Activated CD4-positive, CD25-positive, alpha-beta regulatory T cell treated with anti-CD3 and anti-CD28 coated beads, Interleukin-2, amount 50 U/mL, for 16 hours (primary cell): ENCODE results near the gene TMEM151A.

Experiments
- DNase-seq: peaks from one replicate; pipeline ENCODE4 v3.0.0-alpha.2; 2020; ENCODE audit warnings: low read depth, low spot score

The TMEM151A gene

DNA sequence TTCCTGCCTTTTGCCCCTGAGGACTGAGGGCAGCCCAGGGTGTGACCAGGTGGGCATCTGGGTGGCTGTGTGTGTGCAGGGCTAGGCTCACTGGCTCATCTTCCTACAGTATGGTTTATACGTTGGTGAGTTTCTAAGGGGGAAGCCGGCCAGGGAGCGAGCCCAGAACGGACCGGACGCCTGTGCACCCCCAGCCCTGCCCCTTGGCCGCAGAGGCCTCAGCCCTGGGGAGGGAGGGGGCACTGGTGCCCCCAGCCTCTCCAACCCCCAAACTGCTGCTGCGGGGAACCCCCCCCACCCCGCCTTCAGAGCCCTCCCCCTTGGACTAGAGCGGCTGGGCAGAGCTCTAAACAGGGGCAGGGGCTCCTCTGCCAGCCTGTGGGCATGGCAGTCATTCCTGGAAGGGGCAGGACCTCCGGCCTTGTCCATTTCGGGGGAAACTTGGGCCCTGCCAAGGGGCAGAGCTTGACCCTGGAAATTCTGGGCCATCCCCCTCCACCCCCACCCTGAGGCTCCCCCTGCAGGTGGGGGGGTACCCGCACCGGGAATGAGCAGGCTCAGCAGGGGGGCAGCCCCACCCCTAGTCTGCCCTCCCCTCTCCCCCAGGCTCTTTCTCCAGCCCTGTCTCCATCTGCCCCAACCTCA, 8.1 kb upstream of the TMEM151A start:
- no peak for DNase-seq

- no peak for DNase-seq
Observed at GRCh38 chr11:66284526-66285078, 7.1 kb upstream of the TMEM151A start.

GRCh38 chr11:66285250-66285947, 6.3 kb upstream of the TMEM151A start:
- no peak for DNase-seq

DNA sequence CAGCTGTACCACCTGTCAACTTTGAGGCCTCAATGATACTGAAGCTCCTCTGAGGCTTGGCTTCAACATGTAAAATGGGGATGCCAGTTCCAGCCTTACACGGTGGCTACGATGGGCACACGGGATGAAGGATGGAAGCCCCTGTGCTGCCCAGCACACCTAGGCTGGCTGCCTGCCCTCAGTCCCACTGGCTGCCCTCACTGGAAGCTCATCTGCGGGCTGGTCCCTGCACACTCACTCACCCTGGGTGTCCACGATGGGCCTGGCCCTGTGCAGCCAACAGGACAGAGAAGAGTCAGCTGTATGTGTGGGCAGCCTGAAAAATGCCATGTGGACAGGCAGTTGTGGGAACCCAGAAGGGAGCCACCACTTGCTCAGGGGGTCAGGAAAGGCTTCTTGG, 5.0 kb upstream of the TMEM151A start:
- no peak for DNase-seq

DNA sequence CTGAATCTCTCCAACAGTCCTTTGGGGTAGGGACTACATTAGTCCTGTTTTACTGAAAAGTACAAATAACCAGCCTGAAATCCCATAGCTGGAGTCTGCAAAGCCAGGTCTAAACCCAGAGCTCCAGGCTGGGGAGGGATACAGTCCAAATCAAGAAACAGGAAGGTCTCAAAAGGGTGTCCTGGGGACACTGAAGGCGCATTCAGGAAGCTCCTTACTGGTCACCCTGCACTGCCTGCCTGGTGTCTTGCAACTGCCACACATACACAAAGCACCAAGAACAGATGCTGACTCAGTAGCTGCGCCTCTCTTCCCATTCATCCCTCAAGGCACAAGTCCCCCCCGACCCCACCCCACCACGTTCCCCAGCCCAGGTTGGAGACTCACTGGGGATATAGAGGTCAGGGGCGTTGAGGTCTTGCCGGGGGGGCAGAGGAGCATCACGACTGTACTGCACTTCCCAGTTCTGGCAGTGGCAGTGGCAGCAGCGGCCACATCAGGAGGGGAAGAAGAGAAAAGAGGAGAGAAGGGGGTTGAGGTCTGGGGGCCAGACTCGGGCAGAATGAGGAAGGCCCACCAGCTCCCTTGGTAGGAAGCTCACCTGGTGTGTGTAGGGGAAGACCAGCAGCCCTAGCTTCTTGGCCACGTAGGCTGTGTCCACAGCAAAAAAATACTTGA, 4.3 kb upstream of the TMEM151A start:
- DNase-seq: no peak

GRCh38 chr11:66287889-66288670, 3.6 kb upstream of the TMEM151A start:
- no peak for DNase-seq

- peak; percentile 97 for DNase-seq
Observed at GRCh38 chr11:66288671-66289547, 2.8 kb upstream of the TMEM151A start, which contains the start of gene YIF1A. Gene YIF1A (minus strand): TSS chr11:66289143. CDS start chr11:66288985, 158 bp downstream.

- DNase-seq: peak; percentile 58
Observed at GRCh38 chr11:66289548-66290329, 2.0 kb upstream of the TMEM151A start.

- no peak for DNase-seq
Observed at GRCh38 chr11:66290330-66290621, 1.4 kb upstream of the TMEM151A start.

DNA sequence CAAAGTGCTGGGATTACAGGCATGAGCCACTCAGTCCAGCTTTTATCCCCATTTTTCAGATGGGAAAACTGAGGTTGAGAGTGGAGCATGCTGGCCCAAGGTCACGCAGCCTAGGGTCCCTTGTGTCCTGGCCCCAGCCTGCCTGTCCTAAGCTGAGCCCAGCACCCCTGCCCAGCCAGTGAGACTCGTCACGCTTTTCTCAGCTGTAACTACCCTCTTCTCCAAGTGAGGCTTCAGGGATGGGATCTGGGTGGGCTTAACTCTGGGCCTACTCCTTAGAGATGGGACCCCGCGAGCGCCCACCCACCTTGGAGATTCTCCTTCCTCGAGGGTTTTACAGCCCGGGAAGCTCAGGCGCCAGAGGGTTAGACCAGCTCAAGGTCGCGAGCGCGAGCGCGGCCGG, 390 bp upstream of the TMEM151A start:
- DNase-seq: no peak

DNA sequence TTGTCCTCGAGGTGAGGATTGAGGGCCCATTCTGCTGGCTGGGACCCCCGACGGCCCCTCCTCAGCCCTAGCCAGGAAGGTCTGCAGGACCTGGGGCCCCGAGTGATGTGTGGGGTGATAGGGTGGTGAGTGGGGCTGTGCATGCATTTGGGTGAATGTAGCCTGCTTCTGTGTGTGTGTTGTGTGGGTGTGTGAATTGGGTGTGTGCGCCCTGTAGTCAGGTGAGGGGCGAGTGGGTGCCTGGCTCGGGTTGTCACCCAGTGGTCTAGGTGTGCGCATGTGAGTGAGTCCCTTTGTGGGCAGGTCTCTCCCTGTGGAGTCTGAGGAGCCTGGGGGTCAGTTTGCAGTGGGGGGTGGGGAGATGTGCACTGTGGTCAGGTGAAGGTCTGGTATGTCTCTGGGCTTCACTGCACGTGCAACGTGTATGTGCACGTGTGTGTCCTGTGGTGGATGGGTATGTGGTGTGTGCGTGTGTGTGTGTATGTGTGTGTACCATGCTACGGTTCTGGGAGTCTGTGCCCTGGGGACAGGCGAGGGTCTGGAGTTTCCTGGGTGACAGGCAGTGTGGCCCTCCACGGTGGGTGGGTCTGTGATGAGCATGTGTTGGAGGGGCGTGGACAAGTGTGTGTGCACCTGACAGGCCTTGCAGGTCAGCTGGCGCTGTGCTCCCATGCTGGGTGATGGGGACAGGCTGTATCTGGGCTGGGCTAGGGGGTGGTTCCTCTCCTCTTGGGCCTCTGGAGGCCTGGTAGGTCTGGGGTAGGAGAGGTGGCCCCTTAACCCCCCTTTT, 1.0 kb downstream of the TMEM151A start:
- DNase-seq: no peak

DNA sequence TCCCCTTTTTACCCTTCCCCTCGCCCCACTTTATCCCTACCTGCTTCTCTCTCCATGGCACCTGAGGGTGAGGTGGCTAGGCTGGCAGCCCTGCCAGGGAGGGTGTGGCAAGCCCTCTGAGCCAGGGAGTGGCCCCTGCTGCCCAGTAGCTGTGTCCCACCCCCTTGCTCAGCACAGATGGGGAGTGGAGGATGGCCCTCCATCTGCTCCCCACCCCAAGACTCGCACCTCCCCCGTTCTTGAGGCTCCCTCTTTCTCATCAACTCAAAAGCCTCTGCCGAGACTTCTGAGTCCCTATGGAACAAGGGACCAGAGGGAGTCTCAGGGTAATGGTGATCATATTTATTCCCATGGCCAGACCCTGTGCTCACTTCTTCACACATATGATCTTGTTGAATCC, 1.7 kb downstream of the TMEM151A start:
- DNase-seq: no peak

GRCh38 chr11:66293777-66294625, 2.3 kb downstream of the TMEM151A start:
- no peak for DNase-seq

DNA sequence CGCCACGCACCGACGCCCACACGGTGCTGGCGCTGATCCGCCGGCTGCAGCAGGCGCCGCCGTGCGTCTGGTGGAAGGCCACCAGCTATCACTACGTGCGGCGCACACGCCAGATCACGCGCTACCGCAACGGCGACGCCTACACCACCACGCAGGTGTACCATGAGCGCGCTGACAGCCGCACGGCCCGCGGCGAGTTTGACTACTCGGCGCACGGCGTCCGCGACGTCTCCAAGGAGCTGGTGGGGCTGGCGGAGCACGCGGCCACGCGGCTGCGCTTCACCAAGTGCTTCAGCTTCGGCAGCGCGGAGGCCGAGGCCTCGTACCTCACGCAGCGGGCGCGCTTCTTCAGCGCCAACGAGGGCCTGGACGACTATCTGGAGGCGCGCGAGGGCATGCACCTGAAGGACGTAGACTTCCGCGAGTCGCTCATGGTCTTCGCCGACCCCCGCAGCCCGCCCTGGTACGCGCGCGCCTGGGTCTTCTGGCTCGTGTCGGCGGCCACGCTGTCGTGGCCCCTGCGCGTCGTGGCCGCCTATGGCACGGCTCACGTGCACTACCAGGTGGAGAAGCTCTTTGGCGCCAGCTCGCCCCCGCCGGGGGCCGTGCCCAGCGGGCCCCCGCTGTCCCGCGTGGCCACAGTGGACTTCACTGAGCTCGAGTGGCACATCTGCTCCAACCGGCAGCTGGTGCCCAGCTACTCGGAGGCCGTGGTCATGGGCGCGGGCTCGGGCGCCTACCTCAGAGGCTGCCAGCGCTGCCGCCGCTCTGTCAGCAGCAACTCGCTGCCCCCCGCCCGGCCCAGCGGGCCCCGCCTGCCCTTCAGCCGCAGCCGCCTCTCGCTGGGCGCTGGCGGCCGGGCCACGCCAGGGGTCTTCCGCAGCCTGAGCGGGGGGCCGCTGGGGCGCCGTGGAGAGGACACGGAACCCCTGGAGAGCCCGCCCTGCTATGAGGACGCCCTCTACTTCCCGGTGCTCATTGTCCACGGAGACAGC, 3.2 kb downstream of the TMEM151A start:
- DNase-seq: no peak

- no peak for DNase-seq
Observed at GRCh38 chr11:66297610-66298009, 5.9 kb downstream of the TMEM151A start.

DNA sequence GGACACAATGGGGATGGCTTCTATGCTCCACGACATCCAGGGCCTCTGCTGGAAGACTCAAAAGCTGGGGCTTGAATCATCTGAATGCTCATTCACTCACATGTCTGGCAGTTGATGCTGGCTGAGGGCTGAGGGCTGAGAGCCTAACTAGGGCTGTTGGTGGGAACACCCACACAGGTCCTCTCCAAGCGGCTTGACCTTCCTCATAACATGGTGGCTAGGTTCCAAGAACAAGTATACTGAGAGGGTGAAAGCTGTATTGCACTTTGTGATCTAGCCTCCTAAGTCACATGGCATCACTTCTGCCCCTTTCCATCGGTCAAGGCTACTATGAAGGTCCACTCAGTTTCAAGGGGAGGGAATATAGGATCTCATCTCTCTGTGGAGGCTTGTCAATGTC, 7.5 kb downstream of the TMEM151A start:
- no peak for DNase-seq

DNA sequence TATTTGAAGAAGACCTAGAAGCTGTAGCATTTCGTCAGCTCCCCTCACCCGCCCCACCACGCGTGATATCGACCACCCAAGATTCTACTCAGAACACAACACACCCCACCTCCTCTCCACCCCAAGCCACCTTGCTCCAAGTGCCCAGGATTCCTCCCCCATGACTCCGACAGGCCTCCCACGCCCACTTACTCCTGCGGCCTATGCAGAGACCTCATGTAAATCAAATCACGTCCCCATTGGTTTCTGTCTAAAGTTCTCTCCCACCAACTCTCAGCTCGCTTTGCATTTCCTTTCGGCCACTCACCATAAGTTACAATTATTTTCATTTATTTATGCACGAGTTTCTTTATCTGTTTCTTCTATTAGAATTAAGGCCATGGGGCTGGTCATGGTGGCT, 11.0 kb downstream of the TMEM151A start:
- DNase-seq: no peak
